HG02870 (cell line): ENCODE measurements around the gene FOXP2.
"Not testable (repeated sequence)": the region's sequence is repeated elsewhere in the genome, so short reads cannot be mapped to it uniquely, and the experiment has no call there.

Experiments used
- ATAC-seq: cut with Tn5 transposase; IDR thresholded peaks from one replicate; pipeline ENCODE4 v1.9.1; 2021; ENCODE audit warnings: mild to moderate bottlenecking, moderate library complexity; ENCODE audit not compliant: unreplicated experiment

The FOXP2 gene

GRCh38 chr7:114488696-114489095, 74.1 kb downstream of the FOXP2 start:
- no peak for ATAC-seq

GRCh38 chr7:114497491-114497890, 82.9 kb downstream of the FOXP2 start:
- not testable (repeated sequence) for ATAC-seq

GRCh38 chr7:114502454-114503254, 88.0 kb downstream of the FOXP2 start:
- ATAC-seq: no peak

- no peak for ATAC-seq
Observed at GRCh38 chr7:114504586-114504985, 90.0 kb downstream of the FOXP2 start.

- no peak for ATAC-seq
Observed at GRCh38 chr7:114507381-114507780, 92.8 kb downstream of the FOXP2 start.

- no peak for ATAC-seq
Observed at GRCh38 chr7:114508086-114508485, 93.5 kb downstream of the FOXP2 start.

GRCh38 chr7:114510824-114511223, 96.2 kb downstream of the FOXP2 start:
- ATAC-seq: not testable (repeated sequence)

- no peak for ATAC-seq
Observed at GRCh38 chr7:114519240-114519639, 104.6 kb downstream of the FOXP2 start.

- ATAC-seq: no peak
Observed at GRCh38 chr7:114522081-114522480, 107.5 kb downstream of the FOXP2 start.

GRCh38 chr7:114527589-114527988, 113.0 kb downstream of the FOXP2 start:
- no peak for ATAC-seq

GRCh38 chr7:114530057-114530611, 115.5 kb downstream of the FOXP2 start:
- no peak for ATAC-seq

- ATAC-seq: no peak
Observed at GRCh38 chr7:114531326-114531725, 116.7 kb downstream of the FOXP2 start.

GRCh38 chr7:114533131-114533530, 118.5 kb downstream of the FOXP2 start:
- no peak for ATAC-seq

GRCh38 chr7:114534953-114535352, 120.3 kb downstream of the FOXP2 start:
- ATAC-seq: no peak

GRCh38 chr7:114539575-114539974, 125.0 kb downstream of the FOXP2 start:
- ATAC-seq: no peak

GRCh38 chr7:114540291-114540690, 125.7 kb downstream of the FOXP2 start:
- ATAC-seq: no peak

GRCh38 chr7:114547346-114547745, 132.7 kb downstream of the FOXP2 start:
- not testable (repeated sequence) for ATAC-seq

GRCh38 chr7:114548081-114548980, 133.7 kb downstream of the FOXP2 start:
- no peak for ATAC-seq

GRCh38 chr7:114554781-114555537, 140.3 kb downstream of the FOXP2 start:
- ATAC-seq: peak; percentile 92

- no peak for ATAC-seq
Observed at GRCh38 chr7:114567416-114567815, 152.8 kb downstream of the FOXP2 start.

- ATAC-seq: no peak
Observed at GRCh38 chr7:114569220-114569619, 154.6 kb downstream of the FOXP2 start.
